Cardiac fibroblast (primary cell): ENCODE results near the gene ATP9A.
"Not testable (repeated sequence)": the region's sequence is repeated elsewhere in the genome, so short reads cannot be mapped to it uniquely, and the experiment has no call there.

Experiments used
- DNase-seq, 2 donors: peaks; one replicate each; pipeline versions ENCODE4 v3.0.0 to v3.0.0-alpha.2; 2010; ENCODE audit warnings: low read depth in 2 of 2
- H3K4me3 ChIP-seq, 2 donors: replicated peaks in 1 of 2; 1 replicate in 1 of 2; 2 replicates in 1 of 2; pipeline ENCODE4 v1.5.1; 2011; ENCODE audit warnings: low read depth in 2 of 2, low read length in 2 of 2, mild to moderate bottlenecking in 2 of 2, moderate library complexity in 1 of 2
- CTCF ChIP-seq: IDR thresholded peaks from one replicate; pipeline ENCODE4 v1.5.1; 2011; ENCODE audit warnings: low read depth, mild to moderate bottlenecking, low read length, inconsistent platforms

The ATP9A gene

GRCh38 chr20:51732096-51732791 is 35.9 kb downstream of the ATP9A start:
- no peak overlapping the region for H3K4me3 ChIP-seq
- peak in 1 of 2 donors; percentile 67 for DNase-seq
- no peak for TF ChIP-seq CTCF

GRCh38 chr20:51731731-51732095 is 36.5 kb downstream of the ATP9A start:
- peak in 1 of 2 donors; percentile 17 for DNase-seq
- H3K4me3 ChIP-seq = no peak overlapping the region
- no peak for TF ChIP-seq CTCF

- no peak overlapping the region for H3K4me3 ChIP-seq
- no peak for TF ChIP-seq CTCF
- DNase-seq = no peak
These were observed 38.4 kb downstream of the ATP9A start for GRCh38 chr20:51729771-51730170.

GRCh38 chr20:51728737-51729136 is 39.5 kb downstream of the ATP9A start:
- no peak for DNase-seq
- TF ChIP-seq CTCF = no peak
- no peak overlapping the region for H3K4me3 ChIP-seq

- H3K4me3 ChIP-seq = no peak overlapping the region
- no peak for DNase-seq
- no peak for TF ChIP-seq CTCF
These were observed 40.3 kb downstream of the ATP9A start for GRCh38 chr20:51727872-51728271.

GRCh38 chr20:51725584-51726176 is 42.5 kb downstream of the ATP9A start:
- no peak overlapping the region for H3K4me3 ChIP-seq
- DNase-seq = no peak
- no peak for TF ChIP-seq CTCF

- not testable (repeated sequence) for DNase-seq, H3K4me3 ChIP-seq
These were observed 45.2 kb downstream of the ATP9A start for GRCh38 chr20:51723026-51723425.

- DNase-seq, H3K4me3 ChIP-seq: not testable (repeated sequence)
These were observed 45.9 kb downstream of the ATP9A start for GRCh38 chr20:51722246-51722645.
